H1 (cell line): ENCODE measurements around the gene NTN4. TPM values are rescaled to one million over a fixed set of nuclear protein-coding genes. Genes with fewer than 3 reads are reported as not detected.

ENCODE experiments used
- BRCA1 ChIP-seq: IDR thresholded peaks from 2 replicates; pipeline ENCODE4 v1.6.1; 2012; ENCODE audit warnings: low read depth, low read length, improper control_type of control experiment
- CBX8 ChIP-seq: fragments of 300-800, 300-1000 bp; sonication (generic); IDR thresholded peaks from 2 replicates; pipeline ENCODE4 v1.7.1; 2016; ENCODE audit warnings: low read depth, low read length, borderline replicate concordance
- KDM1A ChIP-seq: fragments of 200-600, 300-600 bp; sonication (generic); IDR thresholded peaks from 2 replicates; pipeline ENCODE4 v1.7.1; 2016; ENCODE audit warnings: mild to moderate bottlenecking, low read length, borderline replicate concordance
- KDM5A ChIP-seq: fragments of 200-600 bp; IDR thresholded peaks from 2 replicates; pipeline ENCODE4 v1.7.1; 2012; ENCODE audit warnings: mild to moderate bottlenecking, low read length, inconsistent platforms, mixed read lengths
- POLR2AphosphoS5 ChIP-seq: IDR thresholded peaks from 2 replicates; pipeline ENCODE4 v1.6.1; 2011; ENCODE audit warnings: low read depth, low read length
- RAD21 ChIP-seq, 2 experiments: IDR thresholded peaks in 1 of 2; conservative IDR thresholded peaks in 1 of 2; 2 replicates each; pipeline ENCODE4 v1.6.1; 2011; ENCODE audit warnings: low read depth in 2 of 2, low read length in 2 of 2, improper control_type of control experiment in 1 of 2, inconsistent platforms in 1 of 2, mild to moderate bottlenecking in 1 of 2, moderate library complexity in 1 of 2
- RFX5 ChIP-seq: IDR thresholded peaks from 2 replicates; pipeline ENCODE4 v1.6.1; 2011; ENCODE audit warnings: low read depth, low read length, improper control_type of control experiment, borderline replicate concordance
- SUZ12 ChIP-seq: fragments of 200-600 bp; sonication (generic); IDR thresholded peaks from 2 replicates; pipeline ENCODE4 v1.6.1; 2012; ENCODE audit warnings: mild to moderate bottlenecking, inconsistent platforms, low read length, moderate library complexity, mixed read lengths
- TCF12 ChIP-seq: IDR thresholded peaks from 2 replicates; pipeline ENCODE4 v1.6.1; 2011; ENCODE audit warnings: low read depth, mild to moderate bottlenecking, low read length
- polyA plus RNA-seq, 7 experiments: library from polyadenylated mRNA; depleted of rRNA in 3 of 7; stranded (reverse) in 5 of 7; unstranded in 2 of 7; fragments of >200 nt in 5 of 7; fragments of 200-250 nt in 2 of 7; gene quantifications; 1 replicate in 5 of 7; 2 replicates in 1 of 7; 4 replicates in 1 of 7; pipeline versions ENCODE4 v1.2.1 to v1.2.3, GENCODE V29; 2011 to 2013; ENCODE audit warnings: missing spikeins in 2 of 7, mixed read lengths in 2 of 7
- total RNA-seq: library from RNA; stranded (reverse); fragmentation: NEBNext Ultra II Directional; extraction: Animal tissue kit (Norgen Biotek cat#: 25700); gene quantifications from 2 replicates; pipeline ENCODE4 v1.2.1, GENCODE V29; 2021
- TF ChIP-seq, protein P1 (sequence below): fragments of 300-600 bp; sonication (generic); IDR thresholded peaks from 2 replicates; pipeline ENCODE4 v1.7.1; 2012; ENCODE audit warnings: low read length, moderate library complexity, mild to moderate bottlenecking, inconsistent platforms; ENCODE audit not compliant: insufficient replicate concordance

NTN4 gene
- total and polyA plus RNA-seq, 2 of the 8 experiments (the other 6 are each of a cell fraction or from before 2014, with no cell fraction given): 0.74 to 1.3 TPM

GRCh38 chr12:95838125-95838524, 47.6 kb upstream of the NTN4 start (continued):
- TF ChIP-seq, protein P1, sequence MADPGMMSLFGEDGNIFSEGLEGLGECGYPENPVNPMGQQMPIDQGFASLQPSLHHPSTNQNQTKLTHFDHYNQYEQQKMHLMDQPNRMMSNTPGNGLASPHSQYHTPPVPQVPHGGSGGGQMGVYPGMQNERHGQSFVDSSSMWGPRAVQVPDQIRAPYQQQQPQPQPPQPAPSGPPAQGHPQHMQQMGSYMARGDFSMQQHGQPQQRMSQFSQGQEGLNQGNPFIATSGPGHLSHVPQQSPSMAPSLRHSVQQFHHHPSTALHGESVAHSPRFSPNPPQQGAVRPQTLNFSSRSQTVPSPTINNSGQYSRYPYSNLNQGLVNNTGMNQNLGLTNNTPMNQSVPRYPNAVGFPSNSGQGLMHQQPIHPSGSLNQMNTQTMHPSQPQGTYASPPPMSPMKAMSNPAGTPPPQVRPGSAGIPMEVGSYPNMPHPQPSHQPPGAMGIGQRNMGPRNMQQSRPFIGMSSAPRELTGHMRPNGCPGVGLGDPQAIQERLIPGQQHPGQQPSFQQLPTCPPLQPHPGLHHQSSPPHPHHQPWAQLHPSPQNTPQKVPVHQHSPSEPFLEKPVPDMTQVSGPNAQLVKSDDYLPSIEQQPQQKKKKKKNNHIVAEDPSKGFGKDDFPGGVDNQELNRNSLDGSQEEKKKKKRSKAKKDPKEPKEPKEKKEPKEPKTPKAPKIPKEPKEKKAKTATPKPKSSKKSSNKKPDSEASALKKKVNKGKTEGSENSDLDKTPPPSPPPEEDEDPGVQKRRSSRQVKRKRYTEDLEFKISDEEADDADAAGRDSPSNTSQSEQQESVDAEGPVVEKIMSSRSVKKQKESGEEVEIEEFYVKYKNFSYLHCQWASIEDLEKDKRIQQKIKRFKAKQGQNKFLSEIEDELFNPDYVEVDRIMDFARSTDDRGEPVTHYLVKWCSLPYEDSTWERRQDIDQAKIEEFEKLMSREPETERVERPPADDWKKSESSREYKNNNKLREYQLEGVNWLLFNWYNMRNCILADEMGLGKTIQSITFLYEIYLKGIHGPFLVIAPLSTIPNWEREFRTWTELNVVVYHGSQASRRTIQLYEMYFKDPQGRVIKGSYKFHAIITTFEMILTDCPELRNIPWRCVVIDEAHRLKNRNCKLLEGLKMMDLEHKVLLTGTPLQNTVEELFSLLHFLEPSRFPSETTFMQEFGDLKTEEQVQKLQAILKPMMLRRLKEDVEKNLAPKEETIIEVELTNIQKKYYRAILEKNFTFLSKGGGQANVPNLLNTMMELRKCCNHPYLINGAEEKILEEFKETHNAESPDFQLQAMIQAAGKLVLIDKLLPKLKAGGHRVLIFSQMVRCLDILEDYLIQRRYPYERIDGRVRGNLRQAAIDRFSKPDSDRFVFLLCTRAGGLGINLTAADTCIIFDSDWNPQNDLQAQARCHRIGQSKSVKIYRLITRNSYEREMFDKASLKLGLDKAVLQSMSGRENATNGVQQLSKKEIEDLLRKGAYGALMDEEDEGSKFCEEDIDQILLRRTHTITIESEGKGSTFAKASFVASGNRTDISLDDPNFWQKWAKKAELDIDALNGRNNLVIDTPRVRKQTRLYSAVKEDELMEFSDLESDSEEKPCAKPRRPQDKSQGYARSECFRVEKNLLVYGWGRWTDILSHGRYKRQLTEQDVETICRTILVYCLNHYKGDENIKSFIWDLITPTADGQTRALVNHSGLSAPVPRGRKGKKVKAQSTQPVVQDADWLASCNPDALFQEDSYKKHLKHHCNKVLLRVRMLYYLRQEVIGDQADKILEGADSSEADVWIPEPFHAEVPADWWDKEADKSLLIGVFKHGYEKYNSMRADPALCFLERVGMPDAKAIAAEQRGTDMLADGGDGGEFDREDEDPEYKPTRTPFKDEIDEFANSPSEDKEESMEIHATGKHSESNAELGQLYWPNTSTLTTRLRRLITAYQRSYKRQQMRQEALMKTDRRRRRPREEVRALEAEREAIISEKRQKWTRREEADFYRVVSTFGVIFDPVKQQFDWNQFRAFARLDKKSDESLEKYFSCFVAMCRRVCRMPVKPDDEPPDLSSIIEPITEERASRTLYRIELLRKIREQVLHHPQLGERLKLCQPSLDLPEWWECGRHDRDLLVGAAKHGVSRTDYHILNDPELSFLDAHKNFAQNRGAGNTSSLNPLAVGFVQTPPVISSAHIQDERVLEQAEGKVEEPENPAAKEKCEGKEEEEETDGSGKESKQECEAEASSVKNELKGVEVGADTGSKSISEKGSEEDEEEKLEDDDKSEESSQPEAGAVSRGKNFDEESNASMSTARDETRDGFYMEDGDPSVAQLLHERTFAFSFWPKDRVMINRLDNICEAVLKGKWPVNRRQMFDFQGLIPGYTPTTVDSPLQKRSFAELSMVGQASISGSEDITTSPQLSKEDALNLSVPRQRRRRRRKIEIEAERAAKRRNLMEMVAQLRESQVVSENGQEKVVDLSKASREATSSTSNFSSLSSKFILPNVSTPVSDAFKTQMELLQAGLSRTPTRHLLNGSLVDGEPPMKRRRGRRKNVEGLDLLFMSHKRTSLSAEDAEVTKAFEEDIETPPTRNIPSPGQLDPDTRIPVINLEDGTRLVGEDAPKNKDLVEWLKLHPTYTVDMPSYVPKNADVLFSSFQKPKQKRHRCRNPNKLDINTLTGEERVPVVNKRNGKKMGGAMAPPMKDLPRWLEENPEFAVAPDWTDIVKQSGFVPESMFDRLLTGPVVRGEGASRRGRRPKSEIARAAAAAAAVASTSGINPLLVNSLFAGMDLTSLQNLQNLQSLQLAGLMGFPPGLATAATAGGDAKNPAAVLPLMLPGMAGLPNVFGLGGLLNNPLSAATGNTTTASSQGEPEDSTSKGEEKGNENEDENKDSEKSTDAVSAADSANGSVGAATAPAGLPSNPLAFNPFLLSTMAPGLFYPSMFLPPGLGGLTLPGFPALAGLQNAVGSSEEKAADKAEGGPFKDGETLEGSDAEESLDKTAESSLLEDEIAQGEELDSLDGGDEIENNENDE: no peak
- no peak for TF ChIP-seq BRCA1
- no peak for TF ChIP-seq RFX5
- no peak for TF ChIP-seq CBX8
- no peak for TF ChIP-seq RAD21 (IDR thresholded peaks at IDR 0.05 in 1 of 2, conservative IDR thresholded peaks at IDR 0.05 in 1 of 2; ENCODE audit: low read depth in 2 of 2, low read length in 2 of 2)
- TF ChIP-seq KDM1A: no peak
- TF ChIP-seq SUZ12: no peak
- TF ChIP-seq KDM5A: no peak
- no peak for TF ChIP-seq POLR2AphosphoS5
- no peak for TF ChIP-seq TCF12
